BLaER1 treated with 17β-estradiol and CSF1 and Interleukin-3, amounts not matched to agents 10 nM and 100 nM (cell line): ENCODE data around the gene PTDSS2.

Experiments used
- H3K27ac ChIP-seq, 11 experiments: shearing (Covaris generic); formaldehyde crosslinking; 2 replicates each; pipeline ENCODE4 v1.8.1; 2022
- H3K27me3 ChIP-seq, 11 experiments: shearing (Covaris generic); formaldehyde crosslinking; 2 replicates each; pipeline ENCODE4 v1.8.1; 2022
- H3K36me3 ChIP-seq, 11 experiments: shearing (Covaris generic); formaldehyde crosslinking; 2 replicates each; pipeline ENCODE4 v1.8.1; 2022
- H3K4me1 ChIP-seq, 10 experiments: shearing (Covaris generic); formaldehyde crosslinking; 2 replicates each; pipeline ENCODE4 v1.8.1; 2022
- H3K4me2 ChIP-seq, 11 experiments: shearing (Covaris generic); formaldehyde crosslinking; 2 replicates each; pipeline ENCODE4 v1.8.1; 2022
- H3K4me3 ChIP-seq, 10 experiments: shearing (Covaris generic); formaldehyde crosslinking; 2 replicates each; pipeline ENCODE4 v1.8.1; 2022
- H3K9ac ChIP-seq, 11 experiments: shearing (Covaris generic); formaldehyde crosslinking; 2 replicates each; pipeline ENCODE4 v1.8.1; 2022
- H3K9me3 ChIP-seq, 11 experiments: shearing (Covaris generic); formaldehyde crosslinking; replicated peaks in 1 of 11; 2 replicates each; pipeline ENCODE4 v1.8.1; 2022
- H4K20me1 ChIP-seq, 11 experiments: shearing (Covaris generic); formaldehyde crosslinking; 2 replicates each; pipeline ENCODE4 v1.8.1; 2022
- Cebpa-rat ChIP-seq, 11 experiments: shearing (Covaris generic); IDR thresholded peaks; 2 replicates each; pipeline ENCODE4 v1.8.1; 2022

PTDSS2 gene

DNA sequence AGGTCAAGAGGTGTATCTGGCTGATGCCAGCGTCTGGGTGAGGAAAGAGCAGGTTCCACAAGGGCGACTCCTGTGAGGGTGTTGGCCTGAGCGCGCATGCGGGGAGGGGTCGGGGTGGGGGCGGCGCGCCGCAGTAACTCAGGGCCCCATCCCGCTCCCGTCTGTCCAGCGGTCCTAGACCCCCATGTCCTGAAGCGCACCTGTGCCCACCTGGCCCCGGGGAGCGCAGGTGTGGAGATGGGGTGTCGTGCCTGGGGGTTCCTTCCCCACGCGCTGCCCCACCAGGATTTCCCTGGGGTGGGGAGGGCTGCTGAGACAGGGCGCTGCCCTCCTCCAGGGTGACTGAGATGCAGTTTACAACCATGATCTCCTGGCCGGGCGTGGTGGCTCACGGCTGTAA, 36.1 kb downstream of the PTDSS2 start:
- TF ChIP-seq Cebpa-rat (IDR thresholded peaks at IDR 0.05), result no peak
- Histone ChIP-seq H3K4me3 (no peak overlapping the region), H4K20me1 (peaks cover 0 to 76% (median 36%) of the 10 kb centered on the region in 11 experiments; a peak in 16 of 22 replicates), H3K9ac (no peak overlapping the region), H3K4me1 (no peaks in the 10 kb centered on the region), H3K27me3 (no peaks in the 10 kb centered on the region), H3K9me3 (peaks cover 6 to 31% (median 16%) of the 10 kb centered on the region in 11 experiments; a peak in 20 of 22 replicates), H3K36me3 (peaks cover 24 to 83% (median 62%) of the 10 kb centered on the region in 11 experiments), H3K27ac (no peak overlapping the region), H3K4me2 (no peak overlapping the region)

GRCh38 chr11:487571-488021, 37.5 kb downstream of the PTDSS2 start:
- Histone ChIP-seq H3K9ac (no peak overlapping the region), H3K27ac (no peak overlapping the region), H3K4me1 (no peaks in the 10 kb centered on the region), H3K4me3 (no peak overlapping the region), H3K27me3 (no peaks in the 10 kb centered on the region), H3K9me3 (peaks cover under 1 to 22% (median 7%) of the 10 kb centered on the region in 11 experiments; a peak in 17 of 22 replicates), H3K4me2 (no peak overlapping the region), H3K36me3 (peaks cover 11 to 82% (median 59%) of the 10 kb centered on the region in 11 experiments), H4K20me1 (peaks cover 0 to 82% (median 40%) of the 10 kb centered on the region in 11 experiments; a peak in 16 of 22 replicates)
- no peak for TF ChIP-seq Cebpa-rat (IDR thresholded peaks at IDR 0.05)

DNA sequence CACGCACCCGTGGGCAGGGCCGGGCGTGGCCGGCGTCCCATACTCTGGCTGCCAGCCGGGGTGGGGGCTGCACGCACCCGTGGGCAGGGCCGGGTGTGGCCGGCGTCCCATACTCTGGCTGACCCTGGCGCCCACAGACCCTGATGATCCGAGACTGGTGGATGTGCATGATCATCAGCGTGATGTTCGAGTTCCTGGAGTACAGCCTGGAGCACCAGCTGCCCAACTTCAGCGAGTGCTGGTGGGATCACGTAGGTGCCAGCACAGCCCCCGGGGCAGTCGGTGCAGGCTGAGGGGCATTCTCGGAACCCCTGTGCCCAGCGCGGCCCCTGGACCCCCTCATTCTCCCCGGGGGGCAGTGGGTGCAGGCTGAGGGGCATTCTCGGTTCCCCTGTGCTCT, 38.0 kb downstream of the PTDSS2 start:
- Histone ChIP-seq H3K4me3 (no peak overlapping the region), H4K20me1 (peaks cover 0 to 87% (median 44%) of the 10 kb centered on the region in 11 experiments; a peak in 16 of 22 replicates), H3K9ac (no peak overlapping the region), H3K27ac (no peak overlapping the region), H3K27me3 (no peaks in the 10 kb centered on the region), H3K4me1 (no peaks in the 10 kb centered on the region), H3K9me3 (peaks cover 0 to 21% (median 7%) of the 10 kb centered on the region in 11 experiments; a peak in 7 of 22 replicates), H3K4me2 (no peak overlapping the region), H3K36me3 (peaks cover 16 to 86% (median 63%) of the 10 kb centered on the region in 11 experiments)
- no peak for TF ChIP-seq Cebpa-rat (IDR thresholded peaks at IDR 0.05)

DNA sequence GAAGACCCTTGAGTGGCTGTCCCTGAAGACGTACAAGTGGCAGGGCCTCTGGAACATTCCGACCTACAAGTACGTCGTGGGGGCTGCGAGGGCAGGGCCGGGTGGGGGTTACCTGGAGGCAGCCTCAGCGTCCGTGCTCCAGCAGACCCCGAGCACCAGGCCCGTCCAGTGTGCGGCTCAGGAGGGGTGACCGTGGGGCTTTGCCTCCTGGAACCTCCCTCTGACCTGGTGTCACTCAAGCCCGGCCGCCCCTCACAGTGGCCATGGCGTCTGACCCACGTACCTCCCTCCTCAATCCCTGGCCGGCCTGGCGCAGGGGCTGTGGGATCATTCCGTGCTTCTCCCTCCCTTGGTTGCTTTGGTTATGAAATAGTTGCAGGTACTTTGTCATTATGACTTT, 38.5 kb downstream of the PTDSS2 start:
- TF ChIP-seq Cebpa-rat (IDR thresholded peaks at IDR 0.05), result no peak

DNA sequence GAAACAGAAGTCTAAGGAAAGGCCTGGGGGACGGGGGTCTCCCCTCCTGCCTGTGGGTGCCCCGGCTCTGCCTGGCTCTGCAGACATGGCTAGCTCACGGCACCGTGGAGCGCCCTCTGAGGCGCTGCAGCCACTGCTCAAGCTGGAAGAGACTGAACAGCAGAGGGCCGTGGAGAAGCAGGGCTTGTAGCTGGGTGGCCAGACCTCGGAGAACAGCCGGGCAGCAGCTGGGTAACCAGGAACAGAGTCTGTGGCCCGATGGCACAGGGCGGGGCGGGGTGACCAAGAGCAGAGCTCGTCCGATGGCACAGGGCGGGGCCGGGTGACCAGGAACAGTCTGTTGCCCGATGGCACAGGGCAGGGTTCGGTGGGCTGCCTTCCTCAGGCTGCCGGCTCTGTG, 38.9 kb downstream of the PTDSS2 start:
- no peak for TF ChIP-seq Cebpa-rat (IDR thresholded peaks at IDR 0.05)
- Histone ChIP-seq H3K4me2 (no peak overlapping the region), H3K27ac (no peak overlapping the region), H4K20me1 (peaks cover 0 to 93% (median 41%) of the 10 kb centered on the region in 11 experiments; a peak in 17 of 22 replicates), H3K4me3 (no peak overlapping the region), H3K27me3 (no peaks in the 10 kb centered on the region), H3K9ac (no peak overlapping the region), H3K4me1 (no peaks in the 10 kb centered on the region), H3K9me3 (peaks cover 0 to 13% (median 0%) of the 10 kb centered on the region in 11 experiments; a peak in 3 of 22 replicates), H3K36me3 (peaks cover 19 to 89% (median 71%) of the 10 kb centered on the region in 11 experiments)

More for the DNA sequence above, 38.5 kb downstream of the PTDSS2 start:
- no peak overlapping the region for H3K27ac ChIP-seq
- H3K27me3 ChIP-seq, result no peaks in the 10 kb centered on the region
- H3K36me3 ChIP-seq, result peaks cover 19 to 89% (median 67%) of the 10 kb centered on the region in 11 experiments
- H3K4me2 ChIP-seq, result no peak overlapping the region
- H3K9ac ChIP-seq, result no peak overlapping the region
- no peak overlapping the region for H3K4me3 ChIP-seq
- peaks cover 0 to 92% (median 44%) of the 10 kb centered on the region in 11 experiments; a peak in 17 of 22 replicates for H4K20me1 ChIP-seq
- H3K9me3 ChIP-seq, result peaks cover 0 to 17% (median 4%) of the 10 kb centered on the region in 11 experiments; a peak in 6 of 22 replicates
- H3K4me1 ChIP-seq, result no peaks in the 10 kb centered on the region

GRCh38 chr11:489610-490185, 39.6 kb downstream of the PTDSS2 start:
- Histone ChIP-seq H3K4me2 (no peak overlapping the region), H3K27ac (no peak overlapping the region), H3K27me3 (no peaks in the 10 kb centered on the region), H3K9ac (no peak overlapping the region), H3K4me3 (no peak overlapping the region), H4K20me1 (peaks cover 0 to 93% (median 35%) of the 10 kb centered on the region in 11 experiments; a peak in 18 of 22 replicates), H3K4me1 (no peaks in the 10 kb centered on the region), H3K9me3 (peaks cover 0 to 6% (median 0%) of the 10 kb centered on the region in 11 experiments; a peak in 2 of 22 replicates), H3K36me3 (peaks cover 26 to 89% (median 73%) of the 10 kb centered on the region in 11 experiments)
- TF ChIP-seq Cebpa-rat (IDR thresholded peaks at IDR 0.05), result no peak

DNA sequence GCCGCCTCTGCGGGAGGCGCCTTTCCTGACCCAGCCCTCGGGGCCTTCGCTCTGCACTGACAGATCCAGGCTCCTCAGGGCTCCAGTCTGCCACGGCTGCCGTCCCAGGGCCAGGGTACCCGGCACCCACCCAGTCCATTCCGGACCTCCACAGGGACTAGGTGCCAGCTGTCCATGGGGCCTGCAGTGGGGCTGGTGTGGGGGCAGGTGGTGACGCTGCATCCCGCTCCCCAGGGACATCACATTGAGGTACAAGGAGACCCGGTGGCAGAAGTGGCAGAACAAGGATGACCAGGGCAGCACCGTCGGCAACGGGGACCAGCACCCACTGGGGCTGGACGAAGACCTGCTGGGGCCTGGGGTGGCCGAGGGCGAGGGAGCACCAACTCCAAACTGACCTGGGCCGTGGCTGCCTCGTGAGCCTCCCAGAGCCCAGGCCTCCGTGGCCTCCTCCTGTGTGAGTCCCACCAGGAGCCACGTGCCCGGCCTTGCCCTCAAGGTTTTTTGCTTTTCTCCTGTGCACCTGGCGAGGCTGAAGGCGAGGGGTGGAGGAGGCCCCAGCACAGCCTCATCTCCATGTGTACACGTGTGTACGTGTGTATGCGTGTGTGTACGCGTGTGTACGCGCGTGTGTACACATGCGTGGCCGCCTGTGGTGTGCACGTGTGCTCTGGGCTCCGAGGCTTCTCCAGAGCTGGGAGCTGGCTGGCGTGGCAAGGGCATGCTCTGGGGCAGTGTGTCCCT, 40.3 kb downstream of the PTDSS2 start:
- TF ChIP-seq Cebpa-rat (IDR thresholded peaks at IDR 0.05), result no peak
- Histone ChIP-seq H3K4me2 (no peak overlapping the region), H3K36me3 (peaks cover 32 to 89% (median 76%) of the 10 kb centered on the region in 11 experiments), H3K4me3 (no peak overlapping the region), H3K9me3 (no peaks in the 10 kb centered on the region), H4K20me1 (peaks cover 0 to 91% (median 41%) of the 10 kb centered on the region in 11 experiments; a peak in 18 of 22 replicates), H3K9ac (no peak overlapping the region), H3K27ac (no peak overlapping the region), H3K27me3 (no peaks in the 10 kb centered on the region), H3K4me1 (0 out of 20 replicates have a peak, but pooled peaks cover 0 to 1% (median 0%) of the 10 kb centered on the region in 10 experiments)

DNA sequence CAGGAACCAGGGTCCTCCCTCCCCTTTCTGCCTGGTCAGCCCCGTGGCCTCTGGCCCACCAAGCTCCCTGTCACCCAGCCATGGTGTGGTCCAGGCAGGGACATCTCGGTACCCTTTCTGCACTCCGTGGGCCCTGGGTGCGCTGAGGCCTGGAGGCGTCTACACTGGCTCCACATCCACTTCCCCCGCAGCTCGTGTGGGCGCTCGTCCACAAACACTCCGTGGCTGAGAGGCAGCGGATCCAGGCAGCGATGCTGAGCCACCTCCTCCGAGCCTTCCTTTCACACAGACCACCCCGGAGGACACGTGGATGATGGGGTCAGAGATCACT, 40.8 kb downstream of the PTDSS2 start:
- Histone ChIP-seq H3K4me3 (no peak overlapping the region), H3K4me2 (no peak overlapping the region), H3K27ac (no peak overlapping the region), H3K27me3 (no peaks in the 10 kb centered on the region), H3K9ac (no peak overlapping the region), H4K20me1 (peaks cover 0 to 91% (median 40%) of the 10 kb centered on the region in 11 experiments; a peak in 18 of 22 replicates), H3K4me1 (peaks cover 0 to 7% (median 0%) of the 10 kb centered on the region in 10 experiments; a peak in 1 of 20 replicates), H3K9me3 (no peaks in the 10 kb centered on the region), H3K36me3 (peaks cover 38 to 93% (median 82%) of the 10 kb centered on the region in 11 experiments)
- no peak for TF ChIP-seq Cebpa-rat (IDR thresholded peaks at IDR 0.05)

DNA sequence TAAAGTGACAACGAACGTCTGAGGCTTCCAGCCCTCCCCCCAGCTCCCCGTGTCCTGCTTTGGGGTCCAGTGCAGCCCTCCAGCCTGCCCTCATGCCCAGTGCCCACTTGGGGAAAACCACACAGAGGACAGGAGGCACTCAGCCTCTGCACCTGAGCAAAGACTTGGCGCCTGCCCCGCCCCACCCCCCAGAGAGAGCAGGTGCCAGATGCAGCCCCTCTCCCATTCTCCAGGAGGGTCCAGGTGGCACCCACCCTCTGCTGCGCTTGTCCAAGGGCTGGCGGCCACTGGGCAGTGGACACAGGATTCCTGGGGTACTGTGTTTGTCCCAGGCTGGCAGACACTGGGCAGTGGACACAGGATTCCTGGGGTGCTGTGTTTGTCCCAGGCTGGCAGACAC, 41.3 kb downstream of the PTDSS2 start:
- TF ChIP-seq Cebpa-rat (IDR thresholded peaks at IDR 0.05), result no peak
- Histone ChIP-seq H3K36me3 (peaks cover 41 to 98% (median 86%) of the 10 kb centered on the region in 11 experiments), H3K4me3 (no peak overlapping the region), H4K20me1 (peaks cover 0 to 91% (median 40%) of the 10 kb centered on the region in 11 experiments; a peak in 18 of 22 replicates), H3K27ac (no peak overlapping the region), H3K27me3 (no peaks in the 10 kb centered on the region), H3K9me3 (no peaks in the 10 kb centered on the region), H3K4me1 (peaks cover 0 to 7% (median 0%) of the 10 kb centered on the region in 10 experiments; a peak in 1 of 20 replicates), H3K4me2 (no peak overlapping the region), H3K9ac (no peak overlapping the region)
